DND-41 (cell line): ENCODE measurements around the gene METTL25B.

Experiments
- ATAC-seq: fragments of 200-7000 bp; cut with Tn5 transposase; 3 replicates; pipeline ENCODE4 v1.9.1; 2021; ENCODE audit warnings: low read depth; ENCODE audit not compliant: insufficient read depth
- DNase-seq: peaks from one replicate; pipeline ENCODE4 v3.0.0-alpha.2; 2020
- H2AFZ ChIP-seq: 2 replicates; pipeline ENCODE4 v1.6.0; 2012; ENCODE audit warnings: low read depth, low read length
- H3K27ac ChIP-seq: 2 replicates; pipeline ENCODE4 v1.5.1; 2012; ENCODE audit warnings: low read length, inconsistent platforms
- H3K27me3 ChIP-seq: fragments of 200-600 bp; sonication (generic); 2 replicates; pipeline ENCODE4 v1.6.0; 2012; ENCODE audit warnings: low read length, mild to moderate bottlenecking, inconsistent platforms; ENCODE audit not compliant: insufficient read depth, poor library complexity
- H3K36me3 ChIP-seq: 2 replicates; pipeline ENCODE4 v1.5.1; 2012; ENCODE audit warnings: low read length, inconsistent platforms; ENCODE audit not compliant: insufficient read depth
- H3K4me1 ChIP-seq: 2 replicates; pipeline ENCODE4 v1.5.1; 2012; ENCODE audit warnings: mild to moderate bottlenecking, low read length; ENCODE audit not compliant: insufficient read depth
- H3K4me2 ChIP-seq: 2 replicates; pipeline ENCODE4 v1.6.0; 2012; ENCODE audit warnings: mild to moderate bottlenecking, moderate library complexity, low read length, inconsistent platforms; ENCODE audit not compliant: insufficient read depth
- H3K4me3 ChIP-seq, 2 experiments: fragments of 200-600 bp in 1 of 2; shearing (Covaris generic) in 1 of 2; 2 replicates each; pipeline ENCODE4 v1.5.1; 2012 to 2016; ENCODE audit warnings: inconsistent platforms in 2 of 2, low read length in 2 of 2, mild to moderate bottlenecking in 2 of 2, low read depth in 1 of 2, moderate library complexity in 1 of 2
- H3K79me2 ChIP-seq: 2 replicates; pipeline ENCODE4 v1.6.0; 2012; ENCODE audit warnings: low read length, inconsistent platforms; ENCODE audit not compliant: insufficient read depth
- H3K9ac ChIP-seq: 2 replicates; pipeline ENCODE4 v1.6.0; 2012; ENCODE audit warnings: low read depth, mild to moderate bottlenecking, inconsistent platforms, low read length, moderate library complexity
- H3K9me3 ChIP-seq: 2 replicates; pipeline ENCODE4 v1.5.1; 2012; ENCODE audit warnings: low read length, moderate library complexity, mild to moderate bottlenecking, inconsistent platforms; ENCODE audit not compliant: insufficient read depth, severe bottlenecking
- H4K20me1 ChIP-seq: 2 replicates; pipeline ENCODE4 v1.6.0; 2012; ENCODE audit warnings: low read length; ENCODE audit not compliant: insufficient read depth
- EZH2 ChIP-seq: IDR thresholded peaks from 3 replicates; pipeline ENCODE4 v1.6.1; 2012; ENCODE audit warnings: borderline replicate concordance, low read depth, mild to moderate bottlenecking, moderate library complexity, low read length, inconsistent platforms; ENCODE audit not compliant: severe bottlenecking
- TF ChIP-seq, protein P1 (sequence below): IDR thresholded peaks from 2 replicates; pipeline ENCODE4 v1.5.1; 2012; ENCODE audit warnings: borderline replicate concordance, low read length, moderate library complexity, mild to moderate bottlenecking; ENCODE audit not compliant: poor library complexity, severe bottlenecking; ENCODE audit errors: extremely low read depth

METTL25B gene

DNA sequence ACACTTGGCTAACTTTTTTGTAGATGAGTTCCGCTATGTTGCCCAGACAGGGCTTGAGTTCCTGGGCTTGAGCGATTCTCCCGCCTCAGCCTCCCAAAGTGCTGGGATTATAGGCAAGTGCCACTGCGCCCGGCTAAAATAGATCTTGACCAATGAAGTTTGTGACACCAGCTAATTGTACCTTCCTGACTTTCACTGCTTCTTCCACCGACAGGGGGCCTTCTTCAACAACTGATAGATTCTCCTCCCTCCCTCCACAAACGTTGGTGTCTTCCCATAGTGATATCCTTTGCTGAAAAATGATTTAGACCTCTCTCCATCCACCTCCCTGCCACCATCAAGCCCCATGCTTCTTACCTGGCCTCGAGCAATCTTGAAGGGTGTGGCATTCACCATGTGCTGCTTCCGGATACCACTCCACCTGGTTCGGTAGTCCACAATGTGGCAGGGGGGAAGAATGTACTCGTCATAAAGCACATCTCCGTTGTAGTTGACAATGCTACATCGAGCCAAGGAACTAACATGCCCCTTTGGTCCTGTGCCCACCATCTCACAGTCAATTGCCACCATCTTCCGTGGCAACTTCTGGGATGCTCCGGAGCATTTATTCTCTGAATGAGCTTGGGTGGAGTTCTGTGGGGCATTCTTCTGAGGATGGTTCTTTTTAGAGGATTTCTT lies 1.6 kb upstream of the METTL25B start:
- H3K79me2 ChIP-seq, result peaks cover 63% of the 10 kb centered on the region
- peak overlapping the region; percentile 78 for H3K9ac ChIP-seq
- H3K9me3 ChIP-seq, result no peaks in the 10 kb centered on the region
- H2AFZ ChIP-seq, result no peak overlapping the region
- peaks cover 46% of the 10 kb centered on the region for H3K36me3 ChIP-seq
- H3K4me2 ChIP-seq, result peak overlapping the region; percentile 92
- peak overlapping the region; percentile 82 for H3K27ac ChIP-seq
- H3K4me3 ChIP-seq, result peak overlapping the region; percentile 77 to 78; a peak in 3 of 4 replicates
- ATAC-seq (no peak), DNase-seq (peak; percentile 65)
- peaks cover 46% of the 10 kb centered on the region for H4K20me1 ChIP-seq
- TF ChIP-seq EZH2, result no peak
- TF ChIP-seq, protein P1, sequence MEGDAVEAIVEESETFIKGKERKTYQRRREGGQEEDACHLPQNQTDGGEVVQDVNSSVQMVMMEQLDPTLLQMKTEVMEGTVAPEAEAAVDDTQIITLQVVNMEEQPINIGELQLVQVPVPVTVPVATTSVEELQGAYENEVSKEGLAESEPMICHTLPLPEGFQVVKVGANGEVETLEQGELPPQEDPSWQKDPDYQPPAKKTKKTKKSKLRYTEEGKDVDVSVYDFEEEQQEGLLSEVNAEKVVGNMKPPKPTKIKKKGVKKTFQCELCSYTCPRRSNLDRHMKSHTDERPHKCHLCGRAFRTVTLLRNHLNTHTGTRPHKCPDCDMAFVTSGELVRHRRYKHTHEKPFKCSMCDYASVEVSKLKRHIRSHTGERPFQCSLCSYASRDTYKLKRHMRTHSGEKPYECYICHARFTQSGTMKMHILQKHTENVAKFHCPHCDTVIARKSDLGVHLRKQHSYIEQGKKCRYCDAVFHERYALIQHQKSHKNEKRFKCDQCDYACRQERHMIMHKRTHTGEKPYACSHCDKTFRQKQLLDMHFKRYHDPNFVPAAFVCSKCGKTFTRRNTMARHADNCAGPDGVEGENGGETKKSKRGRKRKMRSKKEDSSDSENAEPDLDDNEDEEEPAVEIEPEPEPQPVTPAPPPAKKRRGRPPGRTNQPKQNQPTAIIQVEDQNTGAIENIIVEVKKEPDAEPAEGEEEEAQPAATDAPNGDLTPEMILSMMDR, result peak; percentile 79
- H3K27me3 ChIP-seq, result no peaks in the 10 kb centered on the region
- H3K4me1 ChIP-seq, result peaks cover 56% of the 10 kb centered on the region

DNA sequence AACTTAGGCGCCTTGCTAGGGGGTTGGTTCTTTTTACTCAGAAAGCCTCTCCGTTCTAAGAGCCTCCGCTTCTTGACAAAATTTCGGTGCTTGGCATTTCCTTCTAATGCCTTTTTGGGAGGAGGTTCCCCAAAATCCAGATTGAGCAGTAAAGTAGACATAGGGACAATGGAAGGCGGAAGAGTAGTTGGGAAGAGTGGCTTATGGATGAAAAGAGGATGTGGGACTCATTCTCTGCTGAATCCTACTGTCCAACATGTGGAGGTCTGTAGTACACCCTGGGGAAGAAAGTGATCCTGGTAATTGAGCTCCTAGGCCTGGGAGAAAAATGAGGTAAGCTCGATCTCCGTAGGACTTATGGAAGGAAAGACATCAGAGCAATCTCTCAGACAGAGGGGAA lies 777 bp upstream of the METTL25B start:
- H2AFZ ChIP-seq, result peak overlapping the region; percentile 86

DNA sequence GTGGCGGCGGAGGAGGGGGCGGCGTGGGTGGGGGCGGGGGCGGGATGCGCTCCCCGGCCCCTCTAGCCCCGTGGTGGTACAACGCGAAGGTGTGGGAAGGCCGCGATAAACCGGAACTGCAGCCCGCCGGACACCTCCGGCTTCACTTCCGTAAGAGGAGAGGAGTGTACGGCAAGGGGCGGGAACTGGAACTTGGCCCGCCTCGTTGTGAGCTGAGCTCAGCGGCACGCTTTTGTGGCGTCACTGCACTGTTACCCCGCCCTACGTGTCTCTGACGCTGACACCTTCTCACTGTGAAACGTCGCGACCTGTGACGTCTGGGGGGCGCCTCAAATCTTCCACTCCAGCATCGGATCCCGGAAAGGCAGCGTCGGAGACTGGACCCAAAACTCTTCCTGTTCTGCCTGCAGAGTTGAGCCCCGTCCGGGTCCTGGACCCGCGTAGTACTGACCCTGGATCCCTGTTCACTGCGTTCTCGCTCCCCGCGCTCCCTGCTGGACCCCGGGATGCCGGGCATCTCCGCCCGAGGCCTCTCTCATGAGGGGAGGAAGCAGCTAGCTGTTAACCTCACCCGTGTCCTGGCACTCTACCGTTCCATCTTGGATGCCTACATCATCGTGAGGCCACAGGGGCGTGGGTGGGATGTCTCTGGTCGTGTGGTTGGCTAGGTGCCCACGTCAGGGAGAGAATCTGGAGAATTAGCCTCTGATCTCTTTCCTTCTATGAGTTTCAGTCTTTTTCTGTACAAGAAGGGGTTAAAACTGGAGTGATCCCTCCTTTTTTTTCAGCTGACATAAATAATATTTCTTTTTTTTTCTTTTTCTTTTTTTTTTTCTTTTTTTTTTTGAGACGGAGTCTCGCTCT lies 562 bp downstream of the METTL25B start, which contains the start of gene ISG20L2:
Gene ISG20L2, minus strand, starts transcription at position 168 of the 864 bp plus-strand sequence. CDS start 1,114 bp downstream, outside the sequence.
- Histone ChIP-seq H3K79me2 (peaks cover 52% of the 10 kb centered on the region), H3K27ac (peak within 1 kb of the TSS; percentile 82), H2AFZ (peak within 1 kb of the TSS; percentile 97), H3K36me3 (peaks cover 34% of the 10 kb centered on the region), H3K9ac (peak within 1 kb of the TSS; percentile 78), H3K4me2 (peak within 1 kb of the TSS; percentile 92), H3K27me3 (no peaks in the 10 kb centered on the region), H3K9me3 (no peaks in the 10 kb centered on the region), H3K4me1 (peaks cover 53% of the 10 kb centered on the region), H3K4me3 (peak within 1 kb of the TSS; percentile 77 to 78), H4K20me1 (peaks cover 34% of the 10 kb centered on the region)
- DNase-seq (peak; percentile 95), ATAC-seq (peak; percentile 87)
- TF ChIP-seq EZH2, result no peak
- TF ChIP-seq, protein P1, result no peak

More for the DNA sequence above, 777 bp upstream of the METTL25B start:
- TF ChIP-seq EZH2, result no peak
- TF ChIP-seq, protein P1, result no peak
- Histone ChIP-seq H3K9me3 (no peaks in the 10 kb centered on the region), H3K27ac (peak overlapping the region; percentile 82), H3K79me2 (peaks cover 63% of the 10 kb centered on the region), H3K27me3 (no peaks in the 10 kb centered on the region), H3K9ac (peak overlapping the region; percentile 78), H4K20me1 (peaks cover 46% of the 10 kb centered on the region), H3K4me3 (peak overlapping the region; percentile 77 to 78), H3K4me2 (peak overlapping the region; percentile 92), H3K4me1 (peaks cover 56% of the 10 kb centered on the region), H3K36me3 (peaks cover 45% of the 10 kb centered on the region)
- DNase-seq (no peak), ATAC-seq (no peak)
